H1 (cell line): Measurements from ENCODE around the gene GRAMD4.

Experiments used
- CTCF ChIP-seq, 3 experiments: IDR thresholded peaks; 1 replicate in 2 of 3; 2 replicates in 1 of 3; pipeline versions ENCODE4 v1.5.1 to v1.6.1; 2011; ENCODE audit warnings: low read length in 3 of 3, mild to moderate bottlenecking in 3 of 3, inconsistent platforms in 2 of 3, low read depth in 1 of 3, moderate library complexity in 1 of 3; ENCODE audit not compliant: insufficient read depth in 1 of 3; ENCODE audit errors: control extremely low read depth in 1 of 3
- POLR2A ChIP-seq, 2 experiments: IDR thresholded peaks; 1 replicate in 1 of 2; 2 replicates in 1 of 2; pipeline ENCODE4 v1.6.1; 2011; ENCODE audit warnings: low read depth in 2 of 2, low read length in 2 of 2, mild to moderate bottlenecking in 2 of 2; ENCODE audit errors: control extremely low read depth in 1 of 2
- RNF2 ChIP-seq: fragments of 200-900, 300-1000 bp; sonication (generic); IDR thresholded peaks from 2 replicates; pipeline ENCODE4 v1.7.1; 2016; ENCODE audit warnings: borderline replicate concordance, low read depth, mild to moderate bottlenecking, antibody characterized with exemption, low read length; ENCODE audit not compliant: poor library complexity, severe bottlenecking; ENCODE audit errors: missing control alignments
- SIN3A ChIP-seq, 2 experiments: IDR thresholded peaks in 1 of 2; conservative IDR thresholded peaks in 1 of 2; 2 replicates each; pipeline ENCODE4 v1.6.1; 2011 to 2012; ENCODE audit warnings: low read length in 2 of 2, improper control_type of control experiment in 1 of 2, low read depth in 1 of 2, mild to moderate bottlenecking in 1 of 2
- SP1 ChIP-seq: IDR thresholded peaks from 2 replicates; pipeline ENCODE4 v1.6.1; 2011; ENCODE audit warnings: low read depth, low read length
- TEAD4 ChIP-seq: IDR thresholded peaks from 2 replicates; pipeline ENCODE4 v1.6.1; 2012; ENCODE audit warnings: low read depth, low read length, inconsistent platforms, mixed read lengths
- YY1 ChIP-seq: IDR thresholded peaks from 2 replicates; pipeline ENCODE4 v1.6.1; 2011; ENCODE audit warnings: low read depth, mild to moderate bottlenecking, low read length

GRCh38 chr22:46575911-46576555 lies 44.2 kb upstream of the GRAMD4 start:
- no peak for TF ChIP-seq RNF2
- TF ChIP-seq POLR2A (IDR thresholded peaks at IDR 0.05; ENCODE audit: control extremely low read depth in 1 of 2, low read depth in 2 of 2, low read length in 2 of 2), result no peak
- no peak for TF ChIP-seq SIN3A (conservative IDR thresholded peaks at IDR 0.05 in 1 of 2, IDR thresholded peaks at IDR 0.05 in 1 of 2; ENCODE audit: low read depth in 1 of 2, low read length in 2 of 2)
- no peak for TF ChIP-seq YY1
- no peak for TF ChIP-seq CTCF (IDR thresholded peaks at IDR 0.05; ENCODE audit: control extremely low read depth in 1 of 3, insufficient read depth in 1 of 3, low read depth in 1 of 3, low read length in 3 of 3)
- no peak for TF ChIP-seq SP1
- TF ChIP-seq TEAD4, result no peak
